MM.1S (cell line): Measurements from ENCODE around the gene YWHAG.

Experiments used
- DNase-seq: peaks from one replicate; pipeline ENCODE4 v3.0.0-alpha.2; 2015
- H2AFZ ChIP-seq: fragments of 300-600 bp; sonication (generic); 2 replicates; pipeline ENCODE4 v1.6.0; 2016; ENCODE audit warnings: antibody characterized with exemption, low read length
- H3F3A ChIP-seq: fragments of 300-600 bp; sonication (generic); 2 replicates; pipeline ENCODE4 v1.6.1; 2016; ENCODE audit warnings: mild to moderate bottlenecking, antibody characterized with exemption, low read length, moderate library complexity, mixed read lengths; ENCODE audit not compliant: insufficient read depth
- H3K27ac ChIP-seq: fragments of 300-600 bp; sonication (generic); 2 replicates; pipeline ENCODE4 v1.5.1; 2016; ENCODE audit warnings: mild to moderate bottlenecking, low read length
- H3K27me3 ChIP-seq: fragments of 300-600 bp; sonication (generic); replicated peaks from 2 replicates; pipeline ENCODE4 v1.6.0; 2016; ENCODE audit warnings: low read length; ENCODE audit not compliant: insufficient read depth
- H3K36me3 ChIP-seq: fragments of 300-600 bp; sonication (generic); replicated peaks from 2 replicates; pipeline ENCODE4 v1.6.1; 2016; ENCODE audit warnings: mild to moderate bottlenecking, low read length, mixed read lengths; ENCODE audit not compliant: insufficient read depth
- H3K4me1 ChIP-seq: fragments of 300-600 bp; sonication (generic); 2 replicates; pipeline ENCODE4 v1.6.1; 2016; ENCODE audit warnings: low read length, mixed read lengths
- H3K4me2 ChIP-seq: fragments of 300-600 bp; sonication (generic); 2 replicates; pipeline ENCODE4 v1.6.0; 2016; ENCODE audit warnings: low read depth, low read length
- H3K4me3 ChIP-seq: fragments of 300-600 bp; sonication (generic); 2 replicates; pipeline ENCODE4 v1.5.1; 2016; ENCODE audit warnings: low read length, mixed read lengths
- H3K79me2 ChIP-seq: fragments of 300-600 bp; sonication (generic); 2 replicates; pipeline ENCODE4 v1.6.1; 2016; ENCODE audit warnings: mixed run types, low read length, mixed read lengths
- H3K9ac ChIP-seq: fragments of 300-600 bp; sonication (generic); 2 replicates; pipeline ENCODE4 v1.6.1; 2016; ENCODE audit warnings: low read length, mixed read lengths
- H3K9me2 ChIP-seq: fragments of 300-600 bp; sonication (generic); replicated peaks from 2 replicates; pipeline ENCODE4 v1.6.1; 2016; ENCODE audit warnings: mild to moderate bottlenecking, low read length, mixed read lengths; ENCODE audit not compliant: insufficient read depth
- H3K9me3 ChIP-seq: fragments of 300-600 bp; sonication (generic); replicated peaks from 2 replicates; pipeline ENCODE4 v1.6.1; 2016; ENCODE audit warnings: mild to moderate bottlenecking, low read length, mixed read lengths; ENCODE audit not compliant: insufficient read depth
- H4K20me1 ChIP-seq: fragments of 300-600 bp; sonication (generic); 2 replicates; pipeline ENCODE4 v1.6.1; 2016; ENCODE audit warnings: mild to moderate bottlenecking, low read length, moderate library complexity, mixed read lengths; ENCODE audit not compliant: insufficient read depth
- EZH2 ChIP-seq: fragments of 300-600 bp; sonication (generic); optimal IDR thresholded peaks from 2 replicates; pipeline ENCODE3; 2017; ENCODE audit warnings: low read depth, mild to moderate bottlenecking, antibody characterized with exemption, low read length, mixed read lengths
- EZH2phosphoT487 ChIP-seq: fragments of 300-600 bp; sonication (generic); IDR thresholded peaks from 2 replicates; pipeline ENCODE4 v1.6.1; 2018; ENCODE audit warnings: antibody characterized with exemption, low read length
- TF ChIP-seq, protein P1 (sequence below): fragments of 300-600 bp; sonication (generic); IDR thresholded peaks from 2 replicates; pipeline ENCODE4 v1.5.1; 2016; ENCODE audit warnings: antibody characterized with exemption, low read length, mixed read lengths

YWHAG gene

GRCh38 chr7:76352193-76352592 is 6.6 kb downstream of the YWHAG start:
- Histone ChIP-seq H3K27me3 (no peaks in the 10 kb centered on the region), H3K36me3 (peaks cover 30% of the 10 kb centered on the region), H3K4me1 (peaks cover 14% of the 10 kb centered on the region), H3K4me2 (no peak overlapping the region), H3K27ac (no peak overlapping the region), H4K20me1 (peaks cover 66% of the 10 kb centered on the region), H3K4me3 (no peak overlapping the region), H3K9me2 (no peaks in the 10 kb centered on the region), H3K9ac (no peak overlapping the region), H2AFZ (no peak overlapping the region), H3F3A (no peaks in the 10 kb centered on the region), H3K9me3 (no peaks in the 10 kb centered on the region), H3K79me2 (peaks cover 100% of the 10 kb centered on the region)
- TF ChIP-seq, protein P1, sequence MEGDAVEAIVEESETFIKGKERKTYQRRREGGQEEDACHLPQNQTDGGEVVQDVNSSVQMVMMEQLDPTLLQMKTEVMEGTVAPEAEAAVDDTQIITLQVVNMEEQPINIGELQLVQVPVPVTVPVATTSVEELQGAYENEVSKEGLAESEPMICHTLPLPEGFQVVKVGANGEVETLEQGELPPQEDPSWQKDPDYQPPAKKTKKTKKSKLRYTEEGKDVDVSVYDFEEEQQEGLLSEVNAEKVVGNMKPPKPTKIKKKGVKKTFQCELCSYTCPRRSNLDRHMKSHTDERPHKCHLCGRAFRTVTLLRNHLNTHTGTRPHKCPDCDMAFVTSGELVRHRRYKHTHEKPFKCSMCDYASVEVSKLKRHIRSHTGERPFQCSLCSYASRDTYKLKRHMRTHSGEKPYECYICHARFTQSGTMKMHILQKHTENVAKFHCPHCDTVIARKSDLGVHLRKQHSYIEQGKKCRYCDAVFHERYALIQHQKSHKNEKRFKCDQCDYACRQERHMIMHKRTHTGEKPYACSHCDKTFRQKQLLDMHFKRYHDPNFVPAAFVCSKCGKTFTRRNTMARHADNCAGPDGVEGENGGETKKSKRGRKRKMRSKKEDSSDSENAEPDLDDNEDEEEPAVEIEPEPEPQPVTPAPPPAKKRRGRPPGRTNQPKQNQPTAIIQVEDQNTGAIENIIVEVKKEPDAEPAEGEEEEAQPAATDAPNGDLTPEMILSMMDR = no peak
- TF ChIP-seq EZH2phosphoT487 (no peak), EZH2 (no peak)
- DNase-seq = no peak

GRCh38 chr7:76351372-76351771 is 7.4 kb downstream of the YWHAG start:
- Histone ChIP-seq H3K4me1 (peaks cover 7% of the 10 kb centered on the region; the same call in 1 of the 2 replicates), H3K27me3 (no peaks in the 10 kb centered on the region), H2AFZ (no peak overlapping the region), H3K9me2 (no peaks in the 10 kb centered on the region), H4K20me1 (peaks cover 65% of the 10 kb centered on the region), H3K4me2 (no peak overlapping the region), H3K79me2 (peaks cover 100% of the 10 kb centered on the region), H3K9ac (no peak overlapping the region), H3K4me3 (no peak overlapping the region), H3K27ac (no peak overlapping the region), H3K9me3 (no peaks in the 10 kb centered on the region), H3F3A (no peaks in the 10 kb centered on the region), H3K36me3 (peaks cover 27% of the 10 kb centered on the region)
- no peak for DNase-seq
- TF ChIP-seq, protein P1 = no peak
- no peak for TF ChIP-seq EZH2
- no peak for TF ChIP-seq EZH2phosphoT487

DNA sequence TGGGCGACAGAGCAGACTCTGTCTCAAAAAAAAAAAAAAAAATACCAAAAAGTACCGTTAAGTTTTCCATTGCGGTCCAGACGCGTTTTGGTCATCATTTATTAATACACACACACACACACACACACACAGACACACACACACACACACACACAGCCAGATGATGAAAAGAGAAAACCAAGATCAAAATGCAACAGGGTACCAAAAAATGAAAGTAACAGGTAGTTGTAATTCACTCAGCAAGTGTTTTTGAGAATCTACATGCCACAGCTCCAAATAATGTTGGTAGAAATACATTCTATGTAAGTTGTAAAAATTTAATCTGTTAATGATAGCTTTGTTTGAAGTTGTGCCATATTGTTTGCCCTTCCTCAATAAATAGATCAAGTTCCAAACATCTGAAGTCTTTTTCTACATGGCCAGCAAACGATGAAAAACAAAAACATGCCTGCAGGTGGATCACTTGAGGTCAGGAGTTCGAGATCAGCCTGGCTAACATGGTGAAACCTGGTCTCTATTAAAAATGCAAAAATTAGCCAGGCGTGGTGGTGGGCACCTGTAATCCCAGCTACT is 9.4 kb downstream of the YWHAG start:
- DNase-seq = no peak
- H3K36me3 ChIP-seq = peaks cover 19% of the 10 kb centered on the region
- no peak for TF ChIP-seq EZH2phosphoT487
- TF ChIP-seq, protein P1 = no peak
- TF ChIP-seq EZH2 = no peak
- peaks cover 100% of the 10 kb centered on the region for H3K79me2 ChIP-seq
- no peaks in the 10 kb centered on the region for H3K9me2 ChIP-seq
- no peak overlapping the region for H3K4me3 ChIP-seq
- no peak overlapping the region for H3K4me2 ChIP-seq
- no peak overlapping the region for H3K9ac ChIP-seq
- no peaks in the 10 kb centered on the region for H3K9me3 ChIP-seq
- H4K20me1 ChIP-seq = peaks cover 51% of the 10 kb centered on the region
- H3K4me1 ChIP-seq = no peaks in the 10 kb centered on the region
- no peak overlapping the region for H3K27ac ChIP-seq
- no peak overlapping the region for H2AFZ ChIP-seq
- H3F3A ChIP-seq = no peaks in the 10 kb centered on the region; the same call in none of the 2 replicates
- no peaks in the 10 kb centered on the region for H3K27me3 ChIP-seq
